KOPT-K1 (cell line): ENCODE measurements around the gene LPP.

ENCODE experiments used
- H3K27ac ChIP-seq: fragments of 200-600 bp; sonication (generic); 2 replicates; pipeline ENCODE4 v1.5.1; 2016; ENCODE audit warnings: antibody characterized with exemption, mild to moderate bottlenecking, low read depth, low read length; ENCODE audit not compliant: poor library complexity, severe bottlenecking
- H3K36me3 ChIP-seq: fragments of 200-600 bp; sonication (generic); 2 replicates; pipeline ENCODE4 v1.5.1; 2017; ENCODE audit warnings: antibody characterized with exemption, mild to moderate bottlenecking, low read length, moderate library complexity; ENCODE audit not compliant: insufficient read depth
- H3K9me3 ChIP-seq: fragments of 200-600 bp; sonication (generic); 2 replicates; pipeline ENCODE4 v1.5.1; 2017; ENCODE audit warnings: antibody characterized with exemption, low read length, mild to moderate bottlenecking; ENCODE audit not compliant: insufficient read depth, poor library complexity, severe bottlenecking

LPP gene

GRCh38 chr3:188719545-188719944, 565.6 kb downstream of the LPP start:
- Histone ChIP-seq H3K36me3 (no peaks in the 10 kb centered on the region), H3K9me3 (no peaks in the 10 kb centered on the region), H3K27ac (no peak overlapping the region)

- Histone ChIP-seq H3K27ac (no peak overlapping the region), H3K36me3 (no peaks in the 10 kb centered on the region), H3K9me3 (no peaks in the 10 kb centered on the region)
These were observed 566.3 kb downstream of the LPP start for GRCh38 chr3:188720215-188720614.

- no peaks in the 10 kb centered on the region for H3K36me3 ChIP-seq
- H3K27ac ChIP-seq: no peak overlapping the region
- no peaks in the 10 kb centered on the region for H3K9me3 ChIP-seq
These were observed 566.7 kb downstream of the LPP start for GRCh38 chr3:188720636-188721035.

- Histone ChIP-seq H3K36me3 (no peaks in the 10 kb centered on the region), H3K9me3 (no peaks in the 10 kb centered on the region), H3K27ac (no peak overlapping the region)
These were observed 567.4 kb downstream of the LPP start for GRCh38 chr3:188721312-188721711.

GRCh38 chr3:188721990-188722389, 568.0 kb downstream of the LPP start:
- Histone ChIP-seq H3K27ac (no peak overlapping the region), H3K36me3 (no peaks in the 10 kb centered on the region), H3K9me3 (no peaks in the 10 kb centered on the region)

GRCh38 chr3:188722963-188723362, 569.0 kb downstream of the LPP start:
- no peak overlapping the region for H3K27ac ChIP-seq
- no peaks in the 10 kb centered on the region for H3K36me3 ChIP-seq
- no peaks in the 10 kb centered on the region for H3K9me3 ChIP-seq

GRCh38 chr3:188727052-188727451, 573.1 kb downstream of the LPP start:
- Histone ChIP-seq H3K27ac (no peak overlapping the region), H3K9me3 (no peaks in the 10 kb centered on the region), H3K36me3 (no peaks in the 10 kb centered on the region)

GRCh38 chr3:188728371-188728896, 574.5 kb downstream of the LPP start:
- no peaks in the 10 kb centered on the region for H3K9me3 ChIP-seq

GRCh38 chr3:188729422-188729821, 575.5 kb downstream of the LPP start:
- Histone ChIP-seq H3K9me3 (no peaks in the 10 kb centered on the region), H3K36me3 (no peaks in the 10 kb centered on the region), H3K27ac (no peak overlapping the region)

More at GRCh38 chr3:188728371-188728896, 574.5 kb downstream of the LPP start:
- H3K27ac ChIP-seq: no peak overlapping the region
- no peaks in the 10 kb centered on the region for H3K36me3 ChIP-seq

- Histone ChIP-seq H3K36me3 (no peaks in the 10 kb centered on the region), H3K9me3 (no peaks in the 10 kb centered on the region), H3K27ac (no peak overlapping the region)
These were observed 580.4 kb downstream of the LPP start for GRCh38 chr3:188734395-188734794.

GRCh38 chr3:188739511-188739910, 585.6 kb downstream of the LPP start:
- Histone ChIP-seq H3K9me3 (no peaks in the 10 kb centered on the region), H3K27ac (no peak overlapping the region), H3K36me3 (no peaks in the 10 kb centered on the region)

- Histone ChIP-seq H3K9me3 (no peaks in the 10 kb centered on the region), H3K27ac (no peak overlapping the region), H3K36me3 (no peaks in the 10 kb centered on the region)
These were observed 586.1 kb downstream of the LPP start for GRCh38 chr3:188740010-188740409.

- H3K27ac ChIP-seq: no peak overlapping the region
- no peaks in the 10 kb centered on the region for H3K9me3 ChIP-seq
- no peaks in the 10 kb centered on the region for H3K36me3 ChIP-seq
These were observed 589.0 kb downstream of the LPP start for GRCh38 chr3:188742755-188743550.

GRCh38 chr3:188744166-188744565, 590.2 kb downstream of the LPP start:
- no peak overlapping the region for H3K27ac ChIP-seq
- H3K9me3 ChIP-seq: no peaks in the 10 kb centered on the region
- H3K36me3 ChIP-seq: no peaks in the 10 kb centered on the region

- no peaks in the 10 kb centered on the region for H3K9me3 ChIP-seq
- H3K27ac ChIP-seq: no peak overlapping the region
- H3K36me3 ChIP-seq: no peaks in the 10 kb centered on the region
These were observed 591.1 kb downstream of the LPP start for GRCh38 chr3:188745031-188745430.

GRCh38 chr3:188746291-188746783, 592.4 kb downstream of the LPP start:
- Histone ChIP-seq H3K27ac (no peak overlapping the region), H3K36me3 (no peaks in the 10 kb centered on the region), H3K9me3 (no peaks in the 10 kb centered on the region)
